ENCODE measurements around the gene STXBP6.
"Not testable (repeated sequence)": the region's sequence is repeated elsewhere in the genome, so short reads cannot be mapped to it uniquely, and the experiment has no call there.

The STXBP6 gene

DNA sequence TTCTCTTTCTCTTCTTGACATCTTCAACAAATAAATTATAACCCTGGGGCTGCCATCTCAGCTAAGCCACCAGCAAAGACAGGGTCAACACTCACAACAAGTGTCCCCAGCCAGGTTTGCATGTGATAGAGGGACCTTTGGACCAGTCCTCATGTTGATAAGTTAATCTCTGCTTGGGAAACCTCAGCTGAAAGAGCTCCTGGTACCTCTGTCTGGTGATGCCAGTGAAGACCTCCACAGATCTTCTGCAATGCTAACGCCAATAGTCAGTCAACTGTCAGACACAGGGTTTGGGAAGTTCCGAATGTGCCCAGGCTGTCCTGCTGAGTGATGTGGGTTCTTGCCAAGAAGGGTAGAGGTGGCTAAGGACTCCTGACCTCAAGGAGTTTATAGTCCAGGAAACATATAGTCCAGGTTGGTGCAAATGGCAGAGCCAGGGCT lies 236.1 kb downstream of the STXBP6 start:
- DNase-seq (ENCODE audit: extremely low read depth in 1 of 2, low read depth in 1 of 2), result no peak

DNA sequence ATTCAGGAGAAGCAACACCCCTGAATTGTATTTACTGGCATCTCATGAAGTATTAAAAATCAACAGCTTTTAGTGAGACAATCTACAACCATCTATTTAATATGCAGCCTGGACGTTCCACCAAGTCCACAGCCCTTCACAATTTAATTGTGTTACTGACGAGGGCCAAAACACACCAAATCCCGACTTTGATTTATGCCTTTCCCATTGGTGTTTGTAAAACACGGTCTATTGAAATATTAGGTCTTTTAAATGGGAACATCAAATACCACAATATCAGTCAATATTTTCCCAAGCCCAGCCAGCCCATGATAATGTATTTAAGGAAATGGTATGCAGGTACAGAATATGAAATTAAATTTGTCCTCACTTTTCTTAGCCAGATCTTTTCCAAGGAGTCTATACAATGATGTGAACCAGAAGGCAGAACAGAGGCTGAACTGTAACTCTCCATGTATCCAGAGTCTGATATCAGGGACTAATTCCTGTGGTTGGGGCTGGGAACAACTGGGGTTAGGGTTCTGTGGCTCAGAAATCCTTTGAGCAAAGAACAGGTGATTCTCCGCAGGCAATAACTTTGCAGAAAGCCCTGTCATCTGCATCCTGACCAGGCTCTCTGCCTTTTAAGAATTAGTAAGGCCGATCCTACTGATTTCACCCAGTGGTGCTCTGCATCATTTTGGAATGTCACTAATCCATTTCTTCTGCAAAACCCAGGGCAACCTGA lies 236.7 kb downstream of the STXBP6 start:
- DNase-seq (ENCODE audit: extremely low read depth in 1 of 2, low read depth in 1 of 2), result no peak

DNA sequence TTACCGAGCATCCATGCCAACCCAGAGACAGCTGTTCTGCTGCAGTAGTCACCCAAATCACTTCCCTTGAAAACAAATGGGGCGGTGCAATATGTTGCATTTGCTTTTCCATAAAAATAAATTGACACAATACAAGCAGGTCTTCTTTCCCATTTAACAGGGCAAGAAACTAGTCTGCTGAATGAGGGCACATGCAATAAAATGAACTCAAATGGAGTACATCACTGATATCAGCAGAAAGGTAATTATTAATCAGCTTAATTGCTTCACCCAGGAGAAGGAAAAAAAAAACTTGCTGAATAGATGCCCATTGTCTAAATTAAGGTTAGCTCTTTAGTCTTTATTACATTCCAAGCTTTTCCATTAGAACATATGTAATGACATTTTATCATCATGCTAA lies 240.8 kb downstream of the STXBP6 start:
- no peak for DNase-seq (ENCODE audit: extremely low read depth in 1 of 2, low read depth in 1 of 2)

- no peak for DNase-seq (ENCODE audit: extremely low read depth in 1 of 2, low read depth in 1 of 2)
Measured at GRCh38 chr14:24808412-24808811, 241.5 kb downstream of the STXBP6 start.

GRCh38 chr14:24806061-24806678 lies 243.8 kb downstream of the STXBP6 start:
- peak in 1 of 2 donors; percentile 19 for DNase-seq (ENCODE audit: extremely low read depth in 1 of 2, low read depth in 1 of 2)

GRCh38 chr14:24804552-24805212 lies 245.3 kb downstream of the STXBP6 start:
- DNase-seq (ENCODE audit: extremely low read depth in 1 of 2, low read depth in 1 of 2), result no peak

DNA sequence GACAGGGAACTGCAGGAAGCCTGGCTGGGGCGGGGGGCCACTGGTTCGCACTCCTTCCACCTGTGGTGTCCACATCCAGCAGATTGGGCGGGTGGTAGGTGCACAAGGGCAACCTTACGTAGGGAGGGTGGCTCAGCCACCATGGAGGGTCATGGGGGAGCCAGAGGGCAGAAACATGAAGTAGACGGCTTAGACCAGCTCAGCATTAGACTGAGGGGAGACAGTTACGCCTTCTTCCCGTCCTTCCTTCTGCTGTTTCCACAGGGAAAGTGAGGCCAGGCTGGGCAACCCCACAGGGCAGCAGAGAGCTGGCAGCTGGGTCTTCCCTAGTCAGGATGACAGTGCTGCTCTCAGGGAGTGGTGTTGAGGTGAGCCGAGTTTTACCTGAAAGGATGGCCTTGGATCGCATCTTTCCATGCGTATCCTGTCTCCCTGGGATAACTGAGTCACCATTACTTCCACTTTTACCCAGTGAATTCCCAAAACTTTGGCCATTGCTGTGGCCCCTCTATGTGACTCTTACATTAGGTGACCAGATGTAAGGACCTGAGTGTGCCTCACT lies 245.9 kb downstream of the STXBP6 start:
- DNase-seq (ENCODE audit: extremely low read depth in 1 of 2, low read depth in 1 of 2), result no peak

- DNase-seq (ENCODE audit: extremely low read depth in 1 of 2, low read depth in 1 of 2), result not testable (repeated sequence)
Measured at GRCh38 chr14:24803426-24803825, 246.5 kb downstream of the STXBP6 start.

- DNase-seq (ENCODE audit: extremely low read depth in 1 of 2, low read depth in 1 of 2), result no peak
Measured at GRCh38 chr14:24802236-24802635, 247.7 kb downstream of the STXBP6 start.

GRCh38 chr14:24801024-24801423 lies 248.9 kb downstream of the STXBP6 start:
- DNase-seq (ENCODE audit: extremely low read depth in 1 of 2, low read depth in 1 of 2), result no peak

DNA sequence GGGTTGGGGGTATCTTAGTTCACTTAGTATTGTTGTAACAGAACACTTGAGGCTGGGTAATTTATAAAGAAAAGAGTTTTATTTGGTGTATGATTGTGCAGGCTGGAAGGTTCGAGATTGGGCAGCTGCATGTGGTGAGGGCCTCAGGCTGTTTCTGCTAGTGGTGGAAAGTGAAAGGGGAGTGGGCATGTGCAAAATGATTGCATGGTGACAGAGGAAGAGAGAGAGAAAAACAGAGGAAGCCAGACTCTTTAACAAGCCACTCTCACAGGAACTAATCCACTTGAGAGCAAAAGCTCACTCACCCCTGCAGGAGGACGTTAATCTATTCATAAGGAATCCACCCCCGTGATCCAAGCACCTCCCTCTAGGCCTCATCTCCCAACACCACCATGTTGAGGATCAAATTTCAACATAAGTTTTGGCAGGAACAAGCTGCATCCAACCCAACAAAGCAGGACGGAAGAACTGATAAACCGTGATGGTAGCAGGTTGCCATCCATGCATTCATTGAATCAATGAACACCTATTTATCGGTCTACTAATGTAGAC lies 251.0 kb downstream of the STXBP6 start:
- no peak for DNase-seq (ENCODE audit: extremely low read depth in 1 of 2, low read depth in 1 of 2)

- DNase-seq (ENCODE audit: extremely low read depth in 1 of 2, low read depth in 1 of 2), result no peak
Measured at GRCh38 chr14:24795406-24795805, 254.5 kb downstream of the STXBP6 start.

GRCh38 chr14:24794644-24795305 lies 255.2 kb downstream of the STXBP6 start:
- no peak for DNase-seq (ENCODE audit: extremely low read depth in 1 of 2, low read depth in 1 of 2)

DNA sequence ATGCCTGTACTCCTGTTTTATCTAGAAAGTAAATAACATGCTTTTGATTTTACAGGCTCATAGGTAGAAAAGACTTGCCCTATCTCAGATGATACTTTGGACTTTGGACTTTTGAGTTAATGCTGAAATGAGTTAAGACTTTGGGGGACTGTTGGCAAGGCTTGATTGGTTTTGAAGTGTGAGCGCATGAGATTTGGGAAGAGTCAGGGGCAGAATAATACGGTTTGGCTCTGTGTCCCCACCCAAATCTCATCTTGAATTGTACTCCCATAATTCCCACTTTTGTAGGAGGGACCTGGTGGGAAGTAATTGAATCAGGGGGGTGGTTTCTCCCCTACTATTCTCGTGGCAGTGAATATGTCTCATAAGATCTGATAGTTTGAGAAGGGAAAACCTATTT lies 259.8 kb downstream of the STXBP6 start:
- DNase-seq (ENCODE audit: extremely low read depth in 1 of 2, low read depth in 1 of 2), result no peak

GRCh38 chr14:24789378-24789884 lies 260.5 kb downstream of the STXBP6 start:
- no peak for DNase-seq (ENCODE audit: extremely low read depth in 1 of 2, low read depth in 1 of 2)

DNA sequence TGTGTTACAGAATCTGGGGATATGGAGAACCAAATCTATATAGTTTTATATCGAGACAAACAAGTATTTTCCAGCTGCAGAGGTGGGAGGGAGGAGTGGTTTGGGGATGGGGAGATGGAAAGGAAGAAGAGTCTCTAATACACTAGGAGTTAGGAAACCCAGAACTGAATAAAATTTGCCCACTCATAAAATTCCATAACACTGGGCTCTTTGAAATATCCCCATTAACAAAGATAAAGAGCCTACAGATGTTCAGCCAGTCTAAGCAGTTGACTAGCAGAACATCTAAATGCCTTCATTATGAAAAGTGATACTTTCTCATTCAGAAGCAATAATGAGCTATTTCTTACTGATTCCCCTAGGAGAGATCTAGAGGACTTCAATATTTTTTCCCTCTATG lies 264.2 kb downstream of the STXBP6 start:
- DNase-seq (ENCODE audit: extremely low read depth in 1 of 2, low read depth in 1 of 2), result no peak

GRCh38 chr14:24784981-24785380 lies 265.0 kb downstream of the STXBP6 start:
- no peak for DNase-seq (ENCODE audit: extremely low read depth in 1 of 2, low read depth in 1 of 2)

DNA sequence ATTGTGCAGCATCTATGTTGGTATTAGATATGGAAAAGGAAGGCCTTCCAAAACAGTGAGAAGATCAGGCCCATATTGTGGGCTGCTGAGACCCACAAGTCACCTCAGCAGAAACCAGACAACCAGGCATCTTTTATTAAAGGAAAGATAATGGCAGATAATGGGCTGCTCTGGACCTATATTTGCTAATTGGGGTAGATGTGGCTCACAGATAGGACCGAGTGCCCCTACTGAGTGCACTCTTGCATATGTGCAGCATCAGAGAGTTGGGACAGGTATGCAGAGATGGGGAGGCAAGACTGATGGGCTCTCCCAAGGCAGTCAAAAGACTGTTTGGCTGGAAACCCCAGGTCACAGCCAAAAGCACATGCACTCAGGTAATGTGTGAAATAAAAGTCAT lies 266.2 kb downstream of the STXBP6 start:
- DNase-seq (ENCODE audit: extremely low read depth in 1 of 2, low read depth in 1 of 2), result no peak

GRCh38 chr14:24780281-24780680 lies 269.7 kb downstream of the STXBP6 start:
- DNase-seq (ENCODE audit: extremely low read depth in 1 of 2, low read depth in 1 of 2), result no peak

- no peak for DNase-seq (ENCODE audit: extremely low read depth in 1 of 2, low read depth in 1 of 2)
Measured at GRCh38 chr14:24777678-24778077, 272.3 kb downstream of the STXBP6 start.

- DNase-seq (ENCODE audit: extremely low read depth in 1 of 2, low read depth in 1 of 2), result no peak
Measured at GRCh38 chr14:24775950-24776349, 274.0 kb downstream of the STXBP6 start.
